AG04450 (cell line): ENCODE results near the gene PTK6. TPM values are rescaled to one million over a fixed set of nuclear protein-coding genes. Genes with fewer than 3 reads are reported as not detected.

Experiments
- CTCF ChIA-PET: fragments of 300-600, 350-600 bp; formaldehyde crosslinking; extraction: SDS; loops from one replicate; lab custom pipeline; 2022; ENCODE audit warnings: antibody characterized with exemption, inconsistent platforms; lab: Charles Lee
- POLR2A ChIA-PET: fragments of 350-600 bp; formaldehyde crosslinking; extraction: SDS; loops from one replicate; lab custom pipeline; 2021; ENCODE audit warnings: antibody characterized with exemption, inconsistent platforms; lab: Yijun Ruan, JAX
- DNase-seq: peaks from one replicate; pipeline ENCODE4 v3.0.0-alpha.2; 2011; ENCODE audit warnings: low read depth, low spot score
- H3K27ac ChIP-seq: one replicate; pipeline ENCODE4 v1.5.1; 2012; ENCODE audit warnings: low read depth, low read length, control low read depth
- H3K27me3 ChIP-seq: one replicate; pipeline ENCODE4 v1.6.0; 2012; ENCODE audit warnings: low read length; ENCODE audit not compliant: control insufficient read depth, insufficient read depth
- H3K4me3 ChIP-seq: 2 replicates; pipeline ENCODE4 v1.5.1; 2011; ENCODE audit warnings: mild to moderate bottlenecking, low read depth, low read length, control low read depth
- H3K9me3 ChIP-seq: 2 replicates; pipeline ENCODE4 v1.5.1; 2012; ENCODE audit warnings: low read length; ENCODE audit not compliant: control insufficient read depth, insufficient read depth
- polyA plus RNA-seq: library from polyadenylated mRNA; depleted of rRNA; stranded (reverse); fragments of >200 nt; gene quantifications from 2 replicates; pipeline ENCODE4 v1.2.3, GENCODE V29; 2011
- TF ChIP-seq, protein P1 (sequence below): IDR thresholded peaks from 2 replicates; pipeline ENCODE4 v1.5.1; 2011; ENCODE audit warnings: low read depth, low read length, control low read depth, inconsistent platforms

PTK6 gene
- polyA plus RNA-seq, 1 experiment = 0.02 TPM

GRCh38 chr20:63497138-63497945 is 39.8 kb downstream of the PTK6 start:
- POLR2A ChIA-PET = interaction anchor here (1.2 kb wide), 1 partner anchor 23 kb away, joined by 8 read pairs; the partner anchor contains the start of gene PPDPF

DNA sequence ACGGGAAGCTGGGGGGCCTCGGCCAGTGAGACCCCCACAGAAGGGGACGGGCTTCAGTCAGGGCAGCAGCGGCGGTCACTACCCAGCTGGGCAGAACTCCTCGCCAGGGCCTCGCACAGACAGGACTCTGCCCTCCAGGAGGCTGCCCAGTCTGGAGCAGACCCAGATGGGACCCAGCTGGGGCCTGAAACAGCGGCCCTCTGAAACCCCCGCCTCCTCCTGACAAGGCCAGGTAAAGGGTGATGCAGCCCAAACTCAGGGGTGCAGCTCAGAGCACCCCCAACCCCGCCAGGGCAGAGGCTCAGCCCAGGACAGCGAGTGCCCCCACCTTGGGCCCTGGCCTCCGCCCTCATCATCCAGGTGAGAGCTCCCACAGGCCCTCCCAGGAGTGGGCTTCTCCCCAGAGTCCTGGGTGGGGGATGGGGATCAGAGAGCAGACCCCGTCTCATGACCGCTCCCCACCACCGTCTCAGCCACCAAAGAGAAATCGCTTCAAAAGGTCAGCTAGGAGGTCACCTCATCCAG is 40.5 kb downstream of the PTK6 start:
- DNase-seq = no peak
- H3K27ac ChIP-seq = no peak overlapping the region
- peaks cover 23% of the 10 kb centered on the region for H3K27me3 ChIP-seq
- no peak overlapping the region for H3K4me3 ChIP-seq
- ChIA-PET POLR2A (interaction anchor here (1.2 kb wide), 1 partner anchor 24 kb away, joined by 8 read pairs; the partner anchor contains the start of gene PPDPF), CTCF (interaction anchor here (0.6 to 2.2 kb wide), 17 partner anchors 11 to 793 kb away, joined by 3 to 11 read pairs (median 4); partner anchors contain the start of gene PPDPF)
- no peaks in the 10 kb centered on the region; the same call in 1 of the 2 replicates for H3K9me3 ChIP-seq
- TF ChIP-seq, protein P1, sequence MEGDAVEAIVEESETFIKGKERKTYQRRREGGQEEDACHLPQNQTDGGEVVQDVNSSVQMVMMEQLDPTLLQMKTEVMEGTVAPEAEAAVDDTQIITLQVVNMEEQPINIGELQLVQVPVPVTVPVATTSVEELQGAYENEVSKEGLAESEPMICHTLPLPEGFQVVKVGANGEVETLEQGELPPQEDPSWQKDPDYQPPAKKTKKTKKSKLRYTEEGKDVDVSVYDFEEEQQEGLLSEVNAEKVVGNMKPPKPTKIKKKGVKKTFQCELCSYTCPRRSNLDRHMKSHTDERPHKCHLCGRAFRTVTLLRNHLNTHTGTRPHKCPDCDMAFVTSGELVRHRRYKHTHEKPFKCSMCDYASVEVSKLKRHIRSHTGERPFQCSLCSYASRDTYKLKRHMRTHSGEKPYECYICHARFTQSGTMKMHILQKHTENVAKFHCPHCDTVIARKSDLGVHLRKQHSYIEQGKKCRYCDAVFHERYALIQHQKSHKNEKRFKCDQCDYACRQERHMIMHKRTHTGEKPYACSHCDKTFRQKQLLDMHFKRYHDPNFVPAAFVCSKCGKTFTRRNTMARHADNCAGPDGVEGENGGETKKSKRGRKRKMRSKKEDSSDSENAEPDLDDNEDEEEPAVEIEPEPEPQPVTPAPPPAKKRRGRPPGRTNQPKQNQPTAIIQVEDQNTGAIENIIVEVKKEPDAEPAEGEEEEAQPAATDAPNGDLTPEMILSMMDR = no peak

More at GRCh38 chr20:63497138-63497945, 39.8 kb downstream of the PTK6 start:
- CTCF ChIA-PET = interaction anchor here (1.3 to 2.2 kb wide), 3 partner anchors 11 to 476 kb away, joined by 6 to 11 read pairs (median 6); no protein-coding TSS in a partner anchor
- no peak for DNase-seq
- no peaks in the 10 kb centered on the region; the same call in 1 of the 2 replicates for H3K9me3 ChIP-seq
- no peak overlapping the region for H3K4me3 ChIP-seq
- H3K27me3 ChIP-seq = peaks cover 28% of the 10 kb centered on the region
- no peak overlapping the region for H3K27ac ChIP-seq
- TF ChIP-seq, protein P1 = no peak

DNA sequence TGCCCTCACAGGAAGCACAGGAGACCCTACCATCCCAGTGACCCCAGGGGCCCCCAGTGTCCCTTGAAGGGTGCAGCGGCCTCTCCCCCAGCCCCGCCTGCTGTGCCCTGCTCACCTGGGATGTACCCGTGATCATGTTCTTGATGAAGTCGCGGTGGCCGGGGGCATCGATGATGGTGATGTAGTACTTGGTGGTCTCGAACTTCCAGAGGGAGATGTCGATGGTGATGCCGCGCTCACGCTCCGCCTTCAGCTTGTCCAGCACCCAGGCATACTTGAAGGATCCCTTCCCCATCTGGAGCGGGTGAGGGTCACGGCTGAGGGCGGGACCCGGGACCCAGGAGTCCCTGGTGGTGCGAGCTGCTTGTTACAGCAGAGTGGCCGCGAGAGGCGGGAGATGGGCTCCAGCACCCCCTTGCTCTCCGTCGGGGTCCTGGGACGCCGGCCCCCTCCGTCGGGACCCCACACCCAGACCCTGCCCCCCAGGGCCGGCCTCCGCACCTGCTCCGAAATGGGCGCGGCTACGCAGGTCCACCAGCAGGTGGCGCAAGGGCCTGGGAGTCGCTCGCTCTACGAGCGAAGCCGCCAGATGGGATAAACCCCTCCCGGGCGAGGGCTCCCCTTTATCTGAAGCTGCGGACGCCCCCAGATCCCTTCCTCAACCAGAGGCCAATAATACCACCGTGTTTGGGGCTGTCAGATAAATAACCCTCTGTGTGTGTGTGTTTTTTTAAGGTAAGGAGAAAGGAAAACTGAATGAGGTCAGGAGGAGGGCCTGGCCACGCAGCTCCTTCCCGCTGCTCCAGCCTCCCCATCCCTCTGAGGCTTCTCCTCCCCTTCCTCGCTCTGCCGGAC is 41.2 kb downstream of the PTK6 start:
- CTCF ChIA-PET = interaction anchor here (0.6 to 2.2 kb wide), 18 partner anchors 12 to 792 kb away, joined by 3 to 11 read pairs (median 4); partner anchors contain the start of gene PPDPF

GRCh38 chr20:63495167-63495720 is 41.9 kb downstream of the PTK6 start:
- ChIA-PET POLR2A (no interaction called here), CTCF (interaction anchor here (0.6 to 2.2 kb wide), 4 partner anchors 13 to 106 kb away, joined by 3 to 11 read pairs (median 4); no protein-coding TSS in a partner anchor)
- no peak for DNase-seq
- TF ChIP-seq, protein P1 = no peak
- H3K27ac ChIP-seq = no peak overlapping the region
- peaks cover 26% of the 10 kb centered on the region for H3K27me3 ChIP-seq
- no peaks in the 10 kb centered on the region; the same call in 1 of the 2 replicates for H3K9me3 ChIP-seq
- no peak overlapping the region for H3K4me3 ChIP-seq

More for the DNA sequence above, 41.2 kb downstream of the PTK6 start:
- TF ChIP-seq, protein P1 = peak; percentile 84
- Histone ChIP-seq H3K27ac (no peak overlapping the region), H3K9me3 (no peaks in the 10 kb centered on the region; the same call in 1 of the 2 replicates), H3K27me3 (peaks cover 23% of the 10 kb centered on the region), H3K4me3 (no peak overlapping the region)
- no peak for DNase-seq
- POLR2A ChIA-PET = interaction anchor here (1.2 kb wide), 1 partner anchor 25 kb away, joined by 8 read pairs; the partner anchor contains the start of gene PPDPF
